IMR-90 (cell line): ENCODE measurements around the gene FKTN.

Experiments used
- POLR2A ChIP-seq: IDR thresholded peaks from 2 replicates; pipeline ENCODE4 v1.6.1; 2012; ENCODE audit warnings: mild to moderate bottlenecking, low read depth, low read length
- RCOR1 ChIP-seq: IDR thresholded peaks from 2 replicates; pipeline ENCODE4 v1.6.1; 2012; ENCODE audit warnings: mild to moderate bottlenecking, low read length, improper control_type of control experiment; ENCODE audit not compliant: insufficient replicate concordance
- TF ChIP-seq, protein P1 (sequence below): conservative IDR thresholded peaks from 2 replicates; pipeline ENCODE4 v1.5.1; 2012; ENCODE audit warnings: mild to moderate bottlenecking, low read depth, low read length, improper control_type of control experiment

DNA sequence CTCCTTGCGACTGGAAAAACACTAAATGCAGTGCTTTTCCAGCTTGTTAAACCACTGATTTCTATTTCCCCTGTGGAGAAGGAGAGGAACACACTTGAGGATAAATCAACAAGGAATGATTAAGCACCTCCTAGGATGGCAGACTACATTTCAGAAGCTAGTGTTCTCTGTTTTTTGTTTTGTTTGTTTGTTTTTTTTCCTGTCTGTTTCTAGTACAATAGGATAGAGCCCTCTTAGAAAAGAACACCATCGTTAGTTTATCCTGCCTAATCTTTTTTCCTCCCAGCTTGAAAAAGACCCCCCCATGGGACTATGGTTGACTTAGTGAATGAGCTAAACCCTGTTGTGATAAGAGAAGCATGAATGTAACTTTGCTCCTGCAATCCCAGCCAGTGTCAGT, 100.4 kb downstream of the FKTN start:
- TF ChIP-seq POLR2A (no peak), RCOR1 (no peak)
- TF ChIP-seq, protein P1, sequence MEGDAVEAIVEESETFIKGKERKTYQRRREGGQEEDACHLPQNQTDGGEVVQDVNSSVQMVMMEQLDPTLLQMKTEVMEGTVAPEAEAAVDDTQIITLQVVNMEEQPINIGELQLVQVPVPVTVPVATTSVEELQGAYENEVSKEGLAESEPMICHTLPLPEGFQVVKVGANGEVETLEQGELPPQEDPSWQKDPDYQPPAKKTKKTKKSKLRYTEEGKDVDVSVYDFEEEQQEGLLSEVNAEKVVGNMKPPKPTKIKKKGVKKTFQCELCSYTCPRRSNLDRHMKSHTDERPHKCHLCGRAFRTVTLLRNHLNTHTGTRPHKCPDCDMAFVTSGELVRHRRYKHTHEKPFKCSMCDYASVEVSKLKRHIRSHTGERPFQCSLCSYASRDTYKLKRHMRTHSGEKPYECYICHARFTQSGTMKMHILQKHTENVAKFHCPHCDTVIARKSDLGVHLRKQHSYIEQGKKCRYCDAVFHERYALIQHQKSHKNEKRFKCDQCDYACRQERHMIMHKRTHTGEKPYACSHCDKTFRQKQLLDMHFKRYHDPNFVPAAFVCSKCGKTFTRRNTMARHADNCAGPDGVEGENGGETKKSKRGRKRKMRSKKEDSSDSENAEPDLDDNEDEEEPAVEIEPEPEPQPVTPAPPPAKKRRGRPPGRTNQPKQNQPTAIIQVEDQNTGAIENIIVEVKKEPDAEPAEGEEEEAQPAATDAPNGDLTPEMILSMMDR, result no peak
